HG03469 (cell line): ENCODE measurements around the gene CYBA.

Source experiments
- ATAC-seq: cut with Tn5 transposase; IDR thresholded peaks from one replicate; pipeline ENCODE4 v1.9.1; 2021; ENCODE audit warnings: mild to moderate bottlenecking, moderate library complexity, moderate number of reproducible peaks; ENCODE audit not compliant: unreplicated experiment

CYBA gene

GRCh38 chr16:88631920-88632586 lies 18.8 kb downstream of the CYBA start:
- no peak for ATAC-seq

- ATAC-seq: no peak
Measured at GRCh38 chr16:88631384-88631783, 19.5 kb downstream of the CYBA start.

- no peak for ATAC-seq
Measured at GRCh38 chr16:88630941-88631340, 19.9 kb downstream of the CYBA start.

- ATAC-seq: no peak
Measured at GRCh38 chr16:88630433-88630832, 20.4 kb downstream of the CYBA start.

GRCh38 chr16:88629835-88630234 lies 21.0 kb downstream of the CYBA start:
- no peak for ATAC-seq

- ATAC-seq: no peak
Measured at GRCh38 chr16:88628512-88628974, 22.3 kb downstream of the CYBA start.

GRCh38 chr16:88627531-88628411 lies 23.1 kb downstream of the CYBA start:
- no peak for ATAC-seq

GRCh38 chr16:88626646-88627045 lies 24.2 kb downstream of the CYBA start:
- ATAC-seq: no peak

GRCh38 chr16:88624977-88625576 lies 25.8 kb downstream of the CYBA start:
- no peak for ATAC-seq

GRCh38 chr16:88624481-88624880 lies 26.4 kb downstream of the CYBA start:
- ATAC-seq: no peak

GRCh38 chr16:88623858-88624257 lies 27.0 kb downstream of the CYBA start:
- ATAC-seq: no peak

- no peak for ATAC-seq
Measured at GRCh38 chr16:88622866-88623265, 28.0 kb downstream of the CYBA start.

- no peak for ATAC-seq
Measured at GRCh38 chr16:88622125-88622524, 28.7 kb downstream of the CYBA start.

- no peak for ATAC-seq
Measured at GRCh38 chr16:88619859-88620815, 30.7 kb downstream of the CYBA start.

GRCh38 chr16:88618956-88619667 lies 31.7 kb downstream of the CYBA start:
- ATAC-seq: no peak

GRCh38 chr16:88618182-88618955 lies 32.5 kb downstream of the CYBA start:
- ATAC-seq: no peak

- no peak for ATAC-seq
Measured at GRCh38 chr16:88617268-88618031, 33.4 kb downstream of the CYBA start.

- ATAC-seq: no peak
Measured at GRCh38 chr16:88616736-88617135, 34.1 kb downstream of the CYBA start.
